Right atrium auricular region (tissue), 2 donors: ENCODE measurements around the gene FGF12. TPM values are rescaled to one million over a fixed set of nuclear protein-coding genes. Genes with fewer than 3 reads are reported as not detected.

ENCODE experiments used
- DNase-seq: peaks from one replicate; pipeline ENCODE4 v3.0.0-alpha.2; 2019; ENCODE audit warnings: low spot score
- H3K27ac ChIP-seq, 2 donors: fragments of 200-600 bp; sonication (generic); 1 replicate in 1 of 2; 2 replicates in 1 of 2; pipeline ENCODE4 v1.5.1; 2016 to 2019
- H3K27me3 ChIP-seq, 2 donors: fragments of 200-600 bp; sonication (generic); one replicate each; pipeline versions ENCODE4 v1.5.1 to v1.6.0; 2017 to 2019
- H3K36me3 ChIP-seq: fragments of 200-600 bp; sonication (generic); one replicate; pipeline ENCODE4 v1.5.1; 2016
- H3K4me1 ChIP-seq, 2 donors: fragments of 200-600 bp; sonication (generic); one replicate each; pipeline versions ENCODE4 v1.5.1 to v1.6.0; 2017 to 2019
- H3K4me3 ChIP-seq, 2 donors: fragments of 200-600 bp; sonication (generic); 1 replicate in 1 of 2; 2 replicates in 1 of 2; pipeline ENCODE4 v1.5.1; 2017 to 2019; ENCODE audit warnings: mild to moderate bottlenecking in 1 of 2, moderate library complexity in 1 of 2
- H3K9me3 ChIP-seq, 2 donors: fragments of 200-600 bp; sonication (generic); one replicate each; pipeline ENCODE4 v1.5.1; 2019
- CTCF ChIP-seq, 2 donors: fragments of 200-600 bp; sonication (generic); IDR thresholded peaks; one replicate each; pipeline ENCODE4 v1.5.1; 2019; ENCODE audit warnings: antibody characterized with exemption in 2 of 2
- total RNA-seq, 2 donors: library from RNA; depleted of rRNA; stranded (reverse); fragments of >200 nt; gene quantifications; one replicate each; pipeline ENCODE4 v1.1.0, GENCODE V29; 2016

The FGF12 gene
- total RNA-seq, 2 donors from 2014 or later: 126 to 218 TPM

- Histone ChIP-seq H3K27me3 (no peaks in the 10 kb centered on the region), H3K36me3 (no peaks in the 10 kb centered on the region), H3K9me3 (no peaks in the 10 kb centered on the region), H3K27ac (no peak overlapping the region), H3K4me3 (no peak overlapping the region), H3K4me1 (no peaks in the 10 kb centered on the region)
- no peak for DNase-seq
- no peak for TF ChIP-seq CTCF (IDR thresholded peaks at IDR 0.05)
These were observed 572.1 kb downstream of the FGF12 start for GRCh38 chr3:192155194-192155593.

GRCh38 chr3:192133271-192133670 lies 594.1 kb downstream of the FGF12 start:
- no peak overlapping the region for H3K4me3 ChIP-seq
- H3K4me1 ChIP-seq: no peaks in the 10 kb centered on the region
- TF ChIP-seq CTCF (IDR thresholded peaks at IDR 0.05): no peak
- no peaks in the 10 kb centered on the region for H3K9me3 ChIP-seq
- H3K36me3 ChIP-seq: no peaks in the 10 kb centered on the region
- no peaks in the 10 kb centered on the region for H3K27me3 ChIP-seq
- H3K27ac ChIP-seq: no peak overlapping the region
- DNase-seq: no peak

GRCh38 chr3:192130534-192131132 lies 596.7 kb downstream of the FGF12 start:
- no peaks in the 10 kb centered on the region for H3K36me3 ChIP-seq
- H3K27me3 ChIP-seq: no peaks in the 10 kb centered on the region
- no peak overlapping the region for H3K27ac ChIP-seq
- no peaks in the 10 kb centered on the region for H3K4me1 ChIP-seq
- DNase-seq: peak; percentile 62
- peak; percentile 64 to 80 for TF ChIP-seq CTCF (IDR thresholded peaks at IDR 0.05)
- no peak overlapping the region for H3K4me3 ChIP-seq
- no peaks in the 10 kb centered on the region for H3K9me3 ChIP-seq

GRCh38 chr3:192129586-192129985 lies 597.8 kb downstream of the FGF12 start:
- H3K27ac ChIP-seq: no peak overlapping the region
- H3K36me3 ChIP-seq: no peaks in the 10 kb centered on the region
- DNase-seq: no peak
- H3K9me3 ChIP-seq: no peaks in the 10 kb centered on the region
- H3K4me1 ChIP-seq: no peaks in the 10 kb centered on the region
- no peak for TF ChIP-seq CTCF (IDR thresholded peaks at IDR 0.05)
- no peaks in the 10 kb centered on the region for H3K27me3 ChIP-seq
- no peak overlapping the region for H3K4me3 ChIP-seq

GRCh38 chr3:192128922-192129321 lies 598.4 kb downstream of the FGF12 start:
- TF ChIP-seq CTCF (IDR thresholded peaks at IDR 0.05): no peak
- H3K9me3 ChIP-seq: no peaks in the 10 kb centered on the region
- H3K36me3 ChIP-seq: no peaks in the 10 kb centered on the region

GRCh38 chr3:192128060-192128459 lies 599.3 kb downstream of the FGF12 start:
- no peak overlapping the region for H3K27ac ChIP-seq
- no peaks in the 10 kb centered on the region for H3K9me3 ChIP-seq
- no peaks in the 10 kb centered on the region for H3K27me3 ChIP-seq
- no peak for DNase-seq
- TF ChIP-seq CTCF (IDR thresholded peaks at IDR 0.05): no peak
- no peaks in the 10 kb centered on the region for H3K4me1 ChIP-seq
- H3K36me3 ChIP-seq: no peaks in the 10 kb centered on the region
- H3K4me3 ChIP-seq: no peak overlapping the region

More at GRCh38 chr3:192128922-192129321, 598.4 kb downstream of the FGF12 start:
- Histone ChIP-seq H3K27ac (no peak overlapping the region), H3K4me3 (no peak overlapping the region), H3K27me3 (no peaks in the 10 kb centered on the region), H3K4me1 (no peaks in the 10 kb centered on the region)
- DNase-seq: no peak
